DND-41 (cell line): ENCODE results near the gene ITGB1BP1.

Source experiments
- ATAC-seq: fragments of 200-7000 bp; cut with Tn5 transposase; 3 replicates; pipeline ENCODE4 v1.9.1; 2021; ENCODE audit warnings: low read depth; ENCODE audit not compliant: insufficient read depth
- DNase-seq: peaks from one replicate; pipeline ENCODE4 v3.0.0-alpha.2; 2020
- H2AFZ ChIP-seq: 2 replicates; pipeline ENCODE4 v1.6.0; 2012; ENCODE audit warnings: low read depth, low read length
- H3K27ac ChIP-seq: 2 replicates; pipeline ENCODE4 v1.5.1; 2012; ENCODE audit warnings: low read length, inconsistent platforms
- H3K27me3 ChIP-seq: fragments of 200-600 bp; sonication (generic); 2 replicates; pipeline ENCODE4 v1.6.0; 2012; ENCODE audit warnings: low read length, mild to moderate bottlenecking, inconsistent platforms; ENCODE audit not compliant: insufficient read depth, poor library complexity
- H3K36me3 ChIP-seq: 2 replicates; pipeline ENCODE4 v1.5.1; 2012; ENCODE audit warnings: low read length, inconsistent platforms; ENCODE audit not compliant: insufficient read depth
- H3K4me1 ChIP-seq: 2 replicates; pipeline ENCODE4 v1.5.1; 2012; ENCODE audit warnings: mild to moderate bottlenecking, low read length; ENCODE audit not compliant: insufficient read depth
- H3K4me2 ChIP-seq: 2 replicates; pipeline ENCODE4 v1.6.0; 2012; ENCODE audit warnings: mild to moderate bottlenecking, moderate library complexity, low read length, inconsistent platforms; ENCODE audit not compliant: insufficient read depth
- H3K4me3 ChIP-seq, 2 experiments: fragments of 200-600 bp in 1 of 2; shearing (Covaris generic) in 1 of 2; 2 replicates each; pipeline ENCODE4 v1.5.1; 2012 to 2016; ENCODE audit warnings: inconsistent platforms in 2 of 2, low read length in 2 of 2, mild to moderate bottlenecking in 2 of 2, low read depth in 1 of 2, moderate library complexity in 1 of 2
- H3K79me2 ChIP-seq: 2 replicates; pipeline ENCODE4 v1.6.0; 2012; ENCODE audit warnings: low read length, inconsistent platforms; ENCODE audit not compliant: insufficient read depth
- H3K9ac ChIP-seq: 2 replicates; pipeline ENCODE4 v1.6.0; 2012; ENCODE audit warnings: low read depth, mild to moderate bottlenecking, inconsistent platforms, low read length, moderate library complexity
- H3K9me3 ChIP-seq: 2 replicates; pipeline ENCODE4 v1.5.1; 2012; ENCODE audit warnings: low read length, moderate library complexity, mild to moderate bottlenecking, inconsistent platforms; ENCODE audit not compliant: insufficient read depth, severe bottlenecking
- H4K20me1 ChIP-seq: 2 replicates; pipeline ENCODE4 v1.6.0; 2012; ENCODE audit warnings: low read length; ENCODE audit not compliant: insufficient read depth
- EZH2 ChIP-seq: IDR thresholded peaks from 3 replicates; pipeline ENCODE4 v1.6.1; 2012; ENCODE audit warnings: borderline replicate concordance, low read depth, mild to moderate bottlenecking, moderate library complexity, low read length, inconsistent platforms; ENCODE audit not compliant: severe bottlenecking
- TF ChIP-seq, protein P1 (sequence below): IDR thresholded peaks from 2 replicates; pipeline ENCODE4 v1.5.1; 2012; ENCODE audit warnings: borderline replicate concordance, low read length, moderate library complexity, mild to moderate bottlenecking; ENCODE audit not compliant: poor library complexity, severe bottlenecking; ENCODE audit errors: extremely low read depth

The ITGB1BP1 gene

DNA sequence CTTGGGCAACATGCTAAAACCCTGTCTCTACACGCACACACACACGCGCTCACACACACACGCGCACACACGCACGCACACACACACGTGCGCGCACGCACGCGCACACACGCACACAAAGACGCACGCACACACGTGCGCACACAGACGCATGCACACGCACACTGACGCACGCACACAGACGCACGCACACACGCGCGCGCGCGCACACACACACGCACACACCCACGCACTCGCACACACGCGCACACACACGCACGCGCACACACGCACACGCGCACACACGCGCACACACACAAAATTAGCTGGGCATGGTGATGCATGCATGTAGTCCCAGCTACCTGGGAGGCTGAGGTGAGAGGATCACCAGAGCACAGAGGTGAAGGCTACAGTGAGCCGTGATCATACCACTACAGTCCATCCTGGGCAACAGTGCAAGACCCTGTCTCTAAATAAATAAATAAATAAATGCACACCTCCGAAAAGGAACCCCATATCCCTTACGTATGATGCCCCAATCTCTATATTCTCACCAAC, 42.9 kb upstream of the ITGB1BP1 start:
- TF ChIP-seq, protein P1, sequence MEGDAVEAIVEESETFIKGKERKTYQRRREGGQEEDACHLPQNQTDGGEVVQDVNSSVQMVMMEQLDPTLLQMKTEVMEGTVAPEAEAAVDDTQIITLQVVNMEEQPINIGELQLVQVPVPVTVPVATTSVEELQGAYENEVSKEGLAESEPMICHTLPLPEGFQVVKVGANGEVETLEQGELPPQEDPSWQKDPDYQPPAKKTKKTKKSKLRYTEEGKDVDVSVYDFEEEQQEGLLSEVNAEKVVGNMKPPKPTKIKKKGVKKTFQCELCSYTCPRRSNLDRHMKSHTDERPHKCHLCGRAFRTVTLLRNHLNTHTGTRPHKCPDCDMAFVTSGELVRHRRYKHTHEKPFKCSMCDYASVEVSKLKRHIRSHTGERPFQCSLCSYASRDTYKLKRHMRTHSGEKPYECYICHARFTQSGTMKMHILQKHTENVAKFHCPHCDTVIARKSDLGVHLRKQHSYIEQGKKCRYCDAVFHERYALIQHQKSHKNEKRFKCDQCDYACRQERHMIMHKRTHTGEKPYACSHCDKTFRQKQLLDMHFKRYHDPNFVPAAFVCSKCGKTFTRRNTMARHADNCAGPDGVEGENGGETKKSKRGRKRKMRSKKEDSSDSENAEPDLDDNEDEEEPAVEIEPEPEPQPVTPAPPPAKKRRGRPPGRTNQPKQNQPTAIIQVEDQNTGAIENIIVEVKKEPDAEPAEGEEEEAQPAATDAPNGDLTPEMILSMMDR: no peak
- TF ChIP-seq EZH2: no peak
- peaks cover 74% of the 10 kb centered on the region for H3K36me3 ChIP-seq
- no peak for ATAC-seq
- no peak overlapping the region for H3K27ac ChIP-seq
- H3K27me3 ChIP-seq: no peaks in the 10 kb centered on the region
- H3K9me3 ChIP-seq: no peaks in the 10 kb centered on the region
- no peaks in the 10 kb centered on the region for H3K79me2 ChIP-seq
- no peak overlapping the region for H3K4me3 ChIP-seq
- no peaks in the 10 kb centered on the region for H4K20me1 ChIP-seq
- no peak overlapping the region for H3K4me2 ChIP-seq
- H3K4me1 ChIP-seq: no peaks in the 10 kb centered on the region
- no peak overlapping the region for H3K9ac ChIP-seq
- no peak overlapping the region for H2AFZ ChIP-seq
- DNase-seq: no peak

DNA sequence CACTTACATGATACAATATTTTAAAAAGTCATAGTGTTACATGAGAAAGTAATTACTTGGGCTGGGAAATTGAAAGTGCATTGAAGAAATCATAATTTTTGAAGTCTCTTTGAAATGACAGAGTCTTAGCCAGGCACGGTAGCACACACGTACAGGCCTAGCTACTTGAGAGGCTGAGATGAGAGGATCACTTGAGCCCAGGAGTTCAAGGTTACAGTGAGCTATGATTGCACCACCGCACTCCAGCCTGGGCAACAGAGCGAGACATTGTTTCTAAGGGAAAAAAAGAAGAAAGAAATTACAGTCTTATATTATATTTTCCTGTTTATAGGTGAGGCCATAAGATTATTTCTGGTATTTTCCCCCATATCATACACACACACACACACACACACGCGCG, 41.8 kb upstream of the ITGB1BP1 start:
- Histone ChIP-seq H3K36me3 (peaks cover 73% of the 10 kb centered on the region), H4K20me1 (no peaks in the 10 kb centered on the region), H3K27me3 (no peaks in the 10 kb centered on the region), H3K27ac (no peak overlapping the region), H3K4me3 (no peak overlapping the region), H3K4me1 (no peaks in the 10 kb centered on the region), H3K4me2 (no peak overlapping the region), H3K9me3 (no peaks in the 10 kb centered on the region), H2AFZ (no peak overlapping the region), H3K79me2 (no peaks in the 10 kb centered on the region), H3K9ac (no peak overlapping the region)
- DNase-seq (no peak), ATAC-seq (no peak)
- TF ChIP-seq, protein P1: no peak

DNA sequence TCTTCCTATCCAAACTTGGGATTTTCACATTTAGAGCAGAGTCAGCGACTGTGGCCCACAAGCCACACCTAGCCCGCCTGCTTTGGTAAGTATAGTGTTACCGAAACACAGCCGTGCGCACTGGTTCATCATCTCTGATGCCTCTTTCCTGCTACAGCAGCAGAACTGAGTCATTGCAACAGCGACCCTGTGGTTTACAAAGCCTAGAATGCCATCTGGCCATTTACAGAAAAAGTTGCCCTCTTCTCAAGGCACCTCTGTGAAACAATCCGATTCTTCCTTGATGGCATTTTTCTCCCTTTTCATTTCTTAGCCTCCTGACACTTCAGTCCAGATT, 40.3 kb upstream of the ITGB1BP1 start:
- H3K36me3 ChIP-seq: peaks cover 74% of the 10 kb centered on the region
- H3K79me2 ChIP-seq: no peaks in the 10 kb centered on the region
- no peak overlapping the region for H3K4me2 ChIP-seq
- H3K9ac ChIP-seq: no peak overlapping the region
- DNase-seq (no peak), ATAC-seq (peak; percentile 62; the same call in 2 of the 3 replicates)
- H4K20me1 ChIP-seq: no peaks in the 10 kb centered on the region
- no peaks in the 10 kb centered on the region for H3K9me3 ChIP-seq
- no peak overlapping the region for H3K4me3 ChIP-seq
- H3K4me1 ChIP-seq: no peaks in the 10 kb centered on the region
- no peaks in the 10 kb centered on the region for H3K27me3 ChIP-seq
- H3K27ac ChIP-seq: no peak overlapping the region
- no peak for TF ChIP-seq EZH2
- TF ChIP-seq, protein P1: no peak
- H2AFZ ChIP-seq: no peak overlapping the region
